Stimulated activated CD4-positive, alpha-beta T cell treated with anti-CD3 and anti-CD28 coated beads, Interleukin-12 subunit alpha, Interleukin-12 subunit beta, amount 100 ng/mL, for 48 hours (primary cell): ENCODE measurements around the gene ERAP2.
"Not testable (repeated sequence)": the region's sequence is repeated elsewhere in the genome, so short reads cannot be mapped to it uniquely, and the experiment has no call there.

Experiments used
- DNase-seq, 3 donors: peaks; one replicate each; pipeline ENCODE4 v3.0.0-alpha.2; 2020; ENCODE audit warnings: low read depth in 2 of 3, low spot score in 1 of 3

The ERAP2 gene

GRCh38 chr5:96901384-96901783, 25.1 kb downstream of the ERAP2 start:
- DNase-seq: no peak

GRCh38 chr5:96901841-96902240, 25.5 kb downstream of the ERAP2 start:
- DNase-seq: no peak

GRCh38 chr5:96902876-96903275, 26.6 kb downstream of the ERAP2 start:
- DNase-seq: no peak

- no peak for DNase-seq
Measured at GRCh38 chr5:96903300-96903699, 27.0 kb downstream of the ERAP2 start.

GRCh38 chr5:96904054-96904931, 28.0 kb downstream of the ERAP2 start:
- no peak for DNase-seq

- DNase-seq: no peak
Measured at GRCh38 chr5:96905864-96906263, 29.6 kb downstream of the ERAP2 start.

- no peak for DNase-seq
Measured at GRCh38 chr5:96909003-96909402, 32.7 kb downstream of the ERAP2 start.

GRCh38 chr5:96909435-96909834, 33.1 kb downstream of the ERAP2 start:
- DNase-seq: no peak

- DNase-seq: no peak
Measured at GRCh38 chr5:96911139-96911538, 34.8 kb downstream of the ERAP2 start.

GRCh38 chr5:96913233-96913632, 36.9 kb downstream of the ERAP2 start:
- DNase-seq: no peak

GRCh38 chr5:96919754-96920197, 43.5 kb downstream of the ERAP2 start:
- no peak for DNase-seq

GRCh38 chr5:96920744-96921355, 44.5 kb downstream of the ERAP2 start:
- DNase-seq: no peak

GRCh38 chr5:96922499-96923244, 46.4 kb downstream of the ERAP2 start:
- no peak for DNase-seq

GRCh38 chr5:96924016-96924443, 47.7 kb downstream of the ERAP2 start:
- DNase-seq: no peak

- no peak for DNase-seq
Measured at GRCh38 chr5:96926276-96926675, 50.0 kb downstream of the ERAP2 start.

- no peak for DNase-seq
Measured at GRCh38 chr5:96927008-96927407, 50.7 kb downstream of the ERAP2 start.

- no peak for DNase-seq
Measured at GRCh38 chr5:96928931-96929708, 52.8 kb downstream of the ERAP2 start.

GRCh38 chr5:96930058-96930457, 53.8 kb downstream of the ERAP2 start:
- DNase-seq: no peak

GRCh38 chr5:96930589-96930988, 54.3 kb downstream of the ERAP2 start:
- no peak for DNase-seq

GRCh38 chr5:96931037-96931436, 54.7 kb downstream of the ERAP2 start:
- DNase-seq: not testable (repeated sequence)

GRCh38 chr5:96931605-96932004, 55.3 kb downstream of the ERAP2 start:
- DNase-seq: no peak
